ENCODE results near the gene TEX261.
A peak's percentile ranks its signal among the peaks of the same experiment; 100 is the strongest.
"Not testable (repeated sequence)": the region's sequence is repeated elsewhere in the genome, so short reads cannot be mapped to it uniquely, and the experiment has no call there.

The TEX261 gene

GRCh38 chr2:70994699-70995425, at the start of gene TEX261:
TEX261 (minus strand) TSS chr2:70994873; CDS start chr2:70994757, 116 bp downstream.
- peak; percentile 87 for DNase-seq (ENCODE audit: low read depth)

GRCh38 chr2:71043531-71044407, 49.1 kb upstream of the TEX261 start:
- DNase-seq (ENCODE audit: low read depth) = no peak

- no peak for DNase-seq (ENCODE audit: low read depth)
Observed at GRCh38 chr2:71042287-71042686, 47.6 kb upstream of the TEX261 start.

- not testable (repeated sequence) for DNase-seq (ENCODE audit: low read depth)
Observed at GRCh38 chr2:71036296-71036695, 41.6 kb upstream of the TEX261 start.

- not testable (repeated sequence) for DNase-seq (ENCODE audit: low read depth)
Observed at GRCh38 chr2:71023553-71024243, 29.0 kb upstream of the TEX261 start.

- not testable (repeated sequence) for DNase-seq (ENCODE audit: low read depth)
Observed at GRCh38 chr2:71021394-71021793, 26.7 kb upstream of the TEX261 start.

GRCh38 chr2:71019989-71020388, 25.3 kb upstream of the TEX261 start:
- not testable (repeated sequence) for DNase-seq (ENCODE audit: low read depth)

GRCh38 chr2:71018625-71019024, 24.0 kb upstream of the TEX261 start:
- no peak for DNase-seq (ENCODE audit: low read depth)

GRCh38 chr2:71011786-71012185, 17.1 kb upstream of the TEX261 start:
- not testable (repeated sequence) for DNase-seq (ENCODE audit: low read depth)

GRCh38 chr2:71008342-71008741, 13.7 kb upstream of the TEX261 start:
- DNase-seq (ENCODE audit: low read depth) = no peak

GRCh38 chr2:71006955-71007799, 12.5 kb upstream of the TEX261 start:
- no peak for DNase-seq (ENCODE audit: low read depth)

GRCh38 chr2:71006323-71006722, 11.7 kb upstream of the TEX261 start:
- DNase-seq (ENCODE audit: low read depth) = no peak

GRCh38 chr2:71005271-71006202, 10.9 kb upstream of the TEX261 start:
- no peak for DNase-seq (ENCODE audit: low read depth)

GRCh38 chr2:71004857-71005256, 10.2 kb upstream of the TEX261 start:
- no peak for DNase-seq (ENCODE audit: low read depth)

- no peak for DNase-seq (ENCODE audit: low read depth)
Observed at GRCh38 chr2:71003966-71004755, 9.5 kb upstream of the TEX261 start.

- DNase-seq (ENCODE audit: low read depth) = no peak
Observed at GRCh38 chr2:71003396-71003795, 8.7 kb upstream of the TEX261 start.

- peak; percentile 16 for DNase-seq (ENCODE audit: low read depth)
Observed at GRCh38 chr2:71001981-71002570, 7.4 kb upstream of the TEX261 start.

- no peak for DNase-seq (ENCODE audit: low read depth)
Observed at GRCh38 chr2:71001592-71001927, 6.9 kb upstream of the TEX261 start.

Data from EH (cell line).